Middle frontal gyrus (tissue), 1 donor: ENCODE data around the gene IFT57.
"Not testable (repeated sequence)": the region's sequence is repeated elsewhere in the genome, so short reads cannot be mapped to it uniquely, and the experiment has no call there.

ENCODE experiments used
- DNase-seq: peaks from one replicate; pipeline ENCODE4 v3.0.0-alpha.2; 2015; ENCODE audit warnings: low spot score; ENCODE audit errors: extremely low spot score

Gene IFT57, protein sequence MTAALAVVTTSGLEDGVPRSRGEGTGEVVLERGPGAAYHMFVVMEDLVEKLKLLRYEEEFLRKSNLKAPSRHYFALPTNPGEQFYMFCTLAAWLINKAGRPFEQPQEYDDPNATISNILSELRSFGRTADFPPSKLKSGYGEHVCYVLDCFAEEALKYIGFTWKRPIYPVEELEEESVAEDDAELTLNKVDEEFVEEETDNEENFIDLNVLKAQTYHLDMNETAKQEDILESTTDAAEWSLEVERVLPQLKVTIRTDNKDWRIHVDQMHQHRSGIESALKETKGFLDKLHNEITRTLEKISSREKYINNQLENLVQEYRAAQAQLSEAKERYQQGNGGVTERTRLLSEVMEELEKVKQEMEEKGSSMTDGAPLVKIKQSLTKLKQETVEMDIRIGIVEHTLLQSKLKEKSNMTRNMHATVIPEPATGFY

DNA sequence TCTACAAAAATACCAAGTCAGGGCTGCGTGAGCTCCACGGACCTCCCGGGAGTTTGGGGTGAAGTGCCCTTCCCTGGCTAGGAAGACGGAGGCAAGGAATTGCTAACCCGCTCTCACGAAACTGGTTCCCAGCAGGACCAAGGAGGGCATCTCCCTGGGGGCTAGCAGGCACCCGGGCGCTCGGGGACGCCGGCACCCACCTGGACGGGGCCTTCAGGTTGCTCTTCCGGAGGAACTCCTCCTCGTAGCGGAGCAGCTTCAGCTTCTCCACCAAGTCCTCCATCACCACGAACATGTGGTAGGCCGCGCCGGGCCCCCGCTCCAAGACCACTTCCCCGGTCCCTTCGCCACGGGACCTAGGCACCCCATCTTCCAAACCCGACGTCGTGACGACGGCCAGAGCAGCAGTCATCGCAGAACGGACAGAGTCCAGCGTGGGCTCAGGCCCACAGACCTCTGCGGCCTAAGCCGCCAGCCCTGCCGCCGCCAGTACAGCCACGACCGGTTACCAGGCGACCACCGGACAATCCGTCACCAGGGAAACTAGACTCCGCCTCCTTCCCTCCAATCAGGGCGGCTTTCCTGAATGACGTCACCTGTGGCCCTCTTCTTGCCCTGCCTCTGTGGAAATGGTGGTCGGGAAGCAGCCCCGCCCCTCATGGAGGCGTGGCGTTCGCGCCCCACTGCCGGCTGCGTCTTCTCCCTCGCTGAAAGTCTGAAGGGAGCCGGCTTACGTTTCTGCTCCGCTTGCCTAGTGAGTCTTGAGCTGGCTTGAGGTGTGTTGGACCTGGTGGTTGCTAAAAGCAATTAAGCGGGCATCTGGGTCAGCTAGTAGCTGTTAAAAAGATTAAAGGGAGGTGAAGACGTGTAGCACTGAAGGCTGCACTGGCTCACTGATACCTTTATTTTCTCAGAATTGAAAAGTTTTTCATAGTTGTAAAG, at the start of gene IFT57:
Gene IFT57, minus strand, starts transcription at position 514 of the 942 bp plus-strand sequence. Its CDS starts 102 bp downstream, at position 412.
- DNase-seq: peak; percentile 97

DNA sequence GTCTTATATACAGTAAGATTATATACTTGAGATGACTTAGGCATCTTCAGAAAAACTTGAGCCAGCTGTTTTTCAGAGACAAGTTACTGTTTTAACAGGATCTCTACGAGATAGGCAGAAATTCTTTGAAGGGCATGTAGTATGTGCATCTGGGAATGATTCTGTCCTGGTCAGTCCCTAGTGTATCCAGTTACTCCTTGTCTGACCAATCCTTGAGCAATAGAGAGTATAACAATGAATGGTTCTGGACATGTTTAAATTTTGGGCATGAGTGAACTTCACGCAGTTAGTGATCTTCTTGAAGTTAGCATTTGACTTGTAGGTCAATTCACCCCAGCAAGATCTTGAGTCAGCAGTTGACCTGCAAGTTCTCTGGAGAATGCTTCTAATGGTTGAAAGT, 49.4 kb upstream of the IFT57 start:
- DNase-seq: no peak

DNA sequence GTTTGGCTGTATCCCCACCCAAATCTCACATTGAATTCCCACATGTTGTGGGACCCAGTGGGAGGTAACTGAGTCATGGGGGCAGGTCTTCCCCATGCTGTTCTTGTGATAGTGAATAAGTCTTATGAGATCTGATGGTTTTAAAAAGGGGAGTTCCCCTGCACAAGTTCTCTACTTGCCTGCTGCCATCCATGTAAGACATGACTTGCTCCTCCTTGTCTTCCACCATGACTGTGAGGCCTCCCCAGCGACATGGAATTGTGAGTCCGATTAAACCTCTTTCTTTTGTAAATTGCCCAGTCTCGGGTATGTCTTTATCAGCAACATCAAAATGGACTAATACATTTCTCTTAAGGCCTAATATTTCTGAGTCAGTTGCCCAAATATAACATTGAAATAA, 46.0 kb upstream of the IFT57 start:
- DNase-seq: not testable (repeated sequence)

DNA sequence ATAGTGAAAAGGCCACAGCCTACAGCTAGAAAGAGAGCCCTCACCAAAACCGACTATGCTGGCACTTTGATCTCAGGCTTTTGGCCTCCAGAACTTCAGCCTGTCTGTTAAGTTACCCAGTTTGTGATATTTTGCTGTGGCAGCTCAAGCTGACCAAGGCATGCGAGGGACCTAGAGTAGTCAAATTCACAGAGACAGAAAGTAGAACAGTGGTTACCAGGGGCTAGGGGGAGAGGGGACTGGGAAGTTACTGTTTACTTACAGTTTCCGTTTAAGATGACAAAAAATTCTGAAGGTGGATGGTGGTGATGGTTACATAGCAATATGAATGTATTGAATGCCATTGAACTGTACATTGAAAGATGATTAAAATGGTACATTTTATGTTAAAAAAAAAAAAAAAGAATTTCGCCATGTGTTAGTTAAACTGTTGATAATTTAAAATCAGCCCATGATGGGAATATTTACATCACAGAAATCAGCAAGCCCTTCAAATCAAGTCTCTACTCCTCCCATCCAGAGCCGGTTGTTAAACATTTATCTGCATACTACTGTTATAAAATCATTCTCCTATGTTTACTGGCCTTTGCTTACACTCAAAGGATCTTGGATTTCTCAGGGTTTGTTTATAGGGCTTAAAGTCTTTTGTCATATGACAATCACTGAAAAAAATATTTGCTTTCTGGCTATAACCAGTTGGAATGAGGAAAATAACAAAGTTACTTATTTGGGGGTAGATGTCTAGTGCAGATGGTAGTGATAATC, 42.5 kb upstream of the IFT57 start:
- not testable (repeated sequence) for DNase-seq

DNA sequence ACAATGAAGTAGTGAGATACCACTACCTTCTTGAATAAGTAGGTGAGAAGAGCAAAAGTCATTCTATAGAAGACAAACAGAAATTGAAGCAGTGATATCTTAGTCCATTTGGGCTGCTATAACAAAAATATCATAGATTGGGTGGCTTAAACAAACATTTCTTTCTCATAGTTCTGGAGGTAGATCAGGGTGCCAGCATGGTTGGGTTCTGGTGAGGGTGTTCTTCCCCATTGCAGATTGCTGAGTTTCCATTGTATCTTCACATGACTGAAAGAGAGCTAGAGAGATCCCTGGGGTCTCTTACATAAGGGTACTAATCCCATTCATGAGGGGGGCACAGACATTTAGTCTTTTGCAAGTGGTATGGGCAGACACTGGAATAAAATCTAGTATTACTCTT, 32.9 kb upstream of the IFT57 start:
- DNase-seq: no peak

DNA sequence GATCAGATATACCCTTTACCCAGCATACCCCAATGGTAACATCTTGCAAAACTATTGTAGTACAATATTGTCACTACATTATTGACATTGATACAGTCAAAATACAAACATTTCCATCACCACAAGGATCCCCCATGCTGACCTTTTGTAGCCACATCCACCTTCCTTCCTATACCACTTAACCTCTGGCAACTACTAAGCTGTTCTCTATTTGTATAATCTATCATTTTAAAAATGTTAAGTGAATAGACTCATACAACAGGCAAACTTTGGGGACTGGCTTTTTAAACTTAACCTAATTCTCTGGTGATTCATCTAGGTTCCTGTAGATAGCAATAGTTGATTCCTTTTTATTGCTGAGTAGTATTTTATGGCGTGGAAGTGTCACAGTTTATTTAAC, 29.6 kb upstream of the IFT57 start:
- no peak for DNase-seq

DNA sequence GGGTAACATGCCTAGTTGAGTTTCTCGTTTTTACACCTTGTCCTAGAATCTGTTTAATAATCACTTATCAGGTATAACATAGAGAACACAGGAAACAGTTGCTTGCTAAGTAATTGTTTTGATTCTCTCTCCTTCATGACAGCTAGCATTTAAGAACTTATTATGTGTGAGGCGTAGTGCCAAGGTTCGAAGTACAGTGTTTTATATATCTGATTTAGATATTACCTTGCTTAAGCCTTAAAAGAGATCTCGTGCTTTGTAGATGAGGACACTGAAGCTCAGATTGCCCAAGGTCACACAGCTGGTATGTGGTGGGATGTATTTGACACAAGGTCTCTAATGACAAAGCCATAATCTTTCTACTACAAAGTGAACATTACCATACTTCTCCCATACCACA, 29.0 kb upstream of the IFT57 start:
- no peak for DNase-seq

DNA sequence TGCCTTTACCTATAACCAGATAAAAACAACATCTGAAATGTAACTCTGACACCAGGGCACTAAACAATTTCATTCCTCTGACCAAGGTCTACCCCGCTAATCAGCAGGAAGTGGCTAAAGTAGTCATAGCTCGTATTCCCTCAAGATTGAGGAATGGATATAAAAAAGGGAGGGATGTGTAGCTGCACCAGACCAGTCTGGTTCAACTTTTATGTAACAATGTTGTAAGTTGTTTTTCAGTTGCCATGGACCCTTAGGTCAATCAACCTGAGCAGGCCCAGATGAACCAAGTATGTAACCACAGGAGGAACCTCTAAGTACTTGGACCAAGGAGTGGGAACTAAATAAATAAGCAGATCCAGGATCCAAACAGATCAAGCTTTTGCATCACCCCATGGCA, 28.4 kb upstream of the IFT57 start:
- no peak for DNase-seq

DNA sequence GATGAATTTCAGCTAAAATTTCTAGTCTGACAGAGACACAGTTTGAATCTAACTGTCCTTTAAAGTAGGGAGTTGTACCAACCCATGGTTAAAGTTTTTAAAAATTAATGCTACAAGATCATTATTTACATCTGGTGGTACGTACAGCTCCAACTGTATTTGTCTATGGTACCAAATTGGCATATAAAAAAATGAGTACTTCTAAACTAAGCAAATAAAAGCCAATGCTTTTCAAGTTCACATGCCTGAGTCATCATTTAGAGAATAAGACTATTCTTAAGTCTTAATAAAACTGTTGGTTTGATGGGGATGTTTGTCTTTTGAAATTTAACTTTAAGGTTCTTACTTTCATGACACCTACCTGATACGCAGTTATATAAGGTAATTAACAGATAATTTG, 21.0 kb upstream of the IFT57 start:
- no peak for DNase-seq

DNA sequence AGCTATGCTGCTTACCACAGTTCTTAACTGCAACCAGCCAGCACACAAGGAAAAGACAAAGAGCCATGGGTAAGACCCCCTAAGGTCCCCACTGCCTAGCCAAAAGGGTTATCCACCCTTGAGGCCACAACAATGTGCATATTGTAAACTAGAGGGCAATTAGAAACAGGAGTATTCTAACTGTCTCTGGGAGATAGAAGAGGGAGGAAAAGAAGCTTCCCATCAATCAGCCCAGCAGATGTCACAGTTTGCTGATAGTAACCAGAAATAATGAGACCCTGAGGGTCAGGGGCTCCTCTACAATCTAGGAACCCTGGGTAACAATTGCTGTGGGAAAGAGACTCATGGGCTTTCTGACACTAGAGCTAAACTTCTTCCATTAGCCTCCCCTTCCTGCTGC, 20.6 kb upstream of the IFT57 start:
- DNase-seq: no peak

DNA sequence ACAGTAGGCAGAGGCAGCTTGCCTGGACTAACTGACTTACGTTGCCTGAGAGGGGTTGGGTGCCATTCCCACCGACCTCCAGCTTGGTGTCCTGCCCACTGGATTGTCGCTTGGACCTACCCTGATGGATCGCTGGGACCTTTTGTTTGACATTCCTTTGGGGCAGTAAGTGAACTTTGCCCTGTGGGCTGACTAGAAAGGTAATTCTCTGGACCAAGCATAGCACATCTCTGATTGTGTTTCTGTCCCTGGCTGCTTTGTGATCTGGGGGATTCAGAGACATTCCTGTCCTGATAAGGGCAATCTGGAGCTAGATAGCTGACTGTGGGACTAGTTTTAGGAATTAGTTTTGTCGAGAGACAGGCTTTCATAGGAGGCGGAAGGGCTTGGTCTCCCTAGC, 19.5 kb upstream of the IFT57 start:
- no peak for DNase-seq

DNA sequence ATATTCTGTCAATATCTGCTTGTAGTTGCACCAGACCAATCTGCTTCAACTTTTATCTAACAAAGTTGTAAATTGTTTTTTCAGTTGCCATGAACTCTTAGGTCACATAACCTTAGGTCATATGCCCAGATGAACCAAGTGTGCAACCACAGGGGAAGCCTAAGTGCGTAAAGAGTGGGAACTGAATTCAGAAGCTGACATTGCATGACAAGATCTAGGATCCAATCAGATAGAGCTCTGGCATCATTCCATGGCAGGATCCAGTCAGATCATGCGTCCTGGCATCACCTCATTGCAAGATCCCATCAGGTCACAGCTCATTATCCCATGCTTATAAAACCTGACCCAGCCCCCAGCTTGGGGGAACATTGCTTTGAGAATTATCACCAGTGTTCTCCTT, 18.9 kb upstream of the IFT57 start:
- DNase-seq: no peak

DNA sequence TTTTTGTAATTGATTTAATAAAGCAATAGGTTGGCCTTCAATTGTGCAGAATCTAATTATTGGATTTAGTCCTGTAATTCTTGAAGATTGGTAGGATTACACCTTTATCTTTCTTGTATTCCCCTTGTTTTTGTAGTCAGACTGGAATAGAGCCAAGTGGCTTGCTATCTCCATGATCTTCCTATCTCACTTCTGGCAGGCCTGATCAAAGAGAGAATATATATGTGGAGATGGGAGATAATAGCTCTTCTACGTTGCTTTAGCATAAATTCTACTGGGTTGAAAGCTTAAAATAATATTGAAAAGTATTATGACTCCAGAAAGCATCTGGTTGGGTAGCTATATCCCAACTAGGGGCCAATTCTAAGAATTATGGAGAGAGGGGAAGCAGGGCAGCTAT, 16.9 kb upstream of the IFT57 start:
- no peak for DNase-seq

DNA sequence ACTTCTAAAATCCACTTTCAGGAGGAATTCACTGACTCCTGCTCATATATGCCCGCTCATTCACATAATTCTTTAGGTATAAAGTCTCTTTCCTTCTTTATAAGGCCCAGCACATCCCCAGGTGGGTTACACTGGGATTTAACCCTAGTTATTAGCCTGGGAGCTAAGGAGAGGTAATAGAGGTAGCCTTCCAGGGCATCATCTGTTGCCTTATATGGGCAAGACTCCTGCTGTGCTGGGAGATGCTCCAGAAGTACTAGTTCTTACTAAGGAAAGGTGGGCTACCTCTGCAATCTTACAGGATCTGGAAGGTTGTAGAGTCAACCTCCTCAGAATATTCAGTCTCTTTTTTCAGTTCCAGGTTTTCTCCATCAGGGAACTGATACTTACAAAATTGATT, 13.1 kb upstream of the IFT57 start:
- DNase-seq: no peak

DNA sequence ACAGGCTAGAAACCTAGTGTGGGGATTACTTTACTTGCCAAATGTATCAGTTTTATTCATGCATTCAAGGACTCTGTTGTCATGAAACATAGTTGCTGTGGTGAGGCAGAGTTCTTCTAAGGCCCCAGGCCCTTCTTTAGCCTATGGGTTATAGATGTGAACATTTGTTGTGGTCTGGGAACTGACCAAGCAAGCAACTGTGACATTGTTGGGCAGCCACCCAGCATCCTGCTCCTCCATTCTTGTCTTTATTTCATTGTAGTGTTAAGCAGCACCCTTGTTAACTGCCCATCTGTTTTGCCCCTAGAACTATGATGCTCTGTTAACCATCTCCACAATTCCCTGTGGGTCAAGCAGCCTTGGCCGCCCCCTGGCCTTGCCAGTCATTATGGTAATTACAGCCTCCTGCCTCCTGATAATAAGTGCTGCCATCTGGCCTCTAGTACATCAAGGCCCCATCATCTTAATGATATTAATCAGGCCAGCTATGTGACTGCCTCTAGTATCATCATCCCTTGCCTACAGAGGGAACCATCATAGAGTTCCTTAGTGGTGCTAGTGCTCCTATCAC, 12.2 kb upstream of the IFT57 start:
- no peak for DNase-seq

DNA sequence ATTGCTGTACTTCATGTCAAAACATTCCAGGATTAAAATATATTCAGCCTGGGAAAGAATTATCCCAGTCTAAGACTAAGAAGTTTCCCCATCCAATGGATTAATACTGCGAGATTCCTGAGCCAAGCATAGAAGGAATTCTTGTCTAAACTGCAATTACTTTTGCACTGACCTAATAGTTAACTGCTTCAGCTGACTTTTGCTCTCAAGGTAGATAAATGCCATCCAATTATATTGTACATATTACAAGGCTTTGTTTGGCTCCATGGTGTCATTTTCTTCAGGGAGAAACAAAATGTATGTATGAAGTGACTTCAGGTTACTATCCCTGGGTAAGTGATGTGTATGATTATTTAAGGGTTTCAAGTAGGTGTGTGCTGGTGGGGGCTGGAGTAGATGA, 6.1 kb upstream of the IFT57 start:
- no peak for DNase-seq

DNA sequence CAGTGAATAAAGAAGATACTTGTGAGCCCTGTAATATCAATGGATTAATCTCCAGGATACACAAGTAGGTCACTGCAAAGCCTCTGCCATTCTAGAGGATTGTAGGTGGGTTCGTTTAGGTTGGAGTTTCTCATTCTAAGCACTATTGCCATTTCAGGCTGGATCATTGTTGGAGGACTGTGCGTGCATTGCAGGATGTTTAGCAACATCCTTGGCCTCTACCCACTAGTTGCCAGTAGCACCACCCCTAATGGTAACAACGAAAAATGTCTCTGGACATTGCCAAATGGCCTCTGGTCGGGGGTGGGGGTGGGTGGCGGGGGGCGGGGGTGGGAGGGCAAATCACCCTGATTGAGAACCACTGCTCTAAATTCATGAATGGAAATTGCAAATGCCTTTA, 4.9 kb upstream of the IFT57 start:
- no peak for DNase-seq

DNA sequence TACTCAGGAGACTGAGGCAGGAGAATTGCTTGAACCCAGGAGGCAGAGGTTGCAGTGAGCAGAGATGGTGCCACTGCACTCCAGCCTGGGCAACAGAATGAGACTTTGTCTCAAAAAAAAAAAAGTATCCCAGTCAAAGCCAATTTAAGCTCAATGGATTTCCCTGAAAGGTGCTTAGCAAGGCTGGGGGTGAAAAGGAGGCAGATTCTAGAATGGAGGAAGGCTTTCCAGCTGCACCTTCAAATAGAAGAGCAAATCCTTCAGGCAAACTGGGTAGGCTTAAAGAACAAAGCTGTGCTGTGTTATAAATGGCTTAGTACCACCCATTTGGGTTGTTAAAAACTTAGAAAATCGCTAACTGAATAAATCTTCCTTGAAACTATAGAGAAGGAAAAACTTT, 3.0 kb upstream of the IFT57 start:
- no peak for DNase-seq

DNA sequence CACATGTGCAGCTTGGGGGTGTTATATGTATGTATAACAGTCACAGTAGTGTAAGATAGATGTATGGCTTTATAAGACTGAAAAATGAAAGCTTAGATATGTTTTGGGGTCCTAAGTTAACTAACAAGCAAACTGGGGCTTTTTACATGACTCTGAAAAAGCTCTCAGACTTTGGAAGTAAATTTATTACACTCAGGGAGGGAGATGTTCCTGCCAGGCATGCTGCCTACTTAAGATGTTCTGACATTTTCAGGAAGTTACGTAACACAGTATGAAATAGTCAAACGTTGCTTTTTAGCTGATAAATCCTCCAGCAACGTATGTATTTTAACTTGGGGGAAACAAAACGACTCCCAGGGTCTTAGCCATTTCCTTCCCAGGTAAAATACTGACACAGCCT, 1.7 kb upstream of the IFT57 start:
- no peak for DNase-seq

DNA sequence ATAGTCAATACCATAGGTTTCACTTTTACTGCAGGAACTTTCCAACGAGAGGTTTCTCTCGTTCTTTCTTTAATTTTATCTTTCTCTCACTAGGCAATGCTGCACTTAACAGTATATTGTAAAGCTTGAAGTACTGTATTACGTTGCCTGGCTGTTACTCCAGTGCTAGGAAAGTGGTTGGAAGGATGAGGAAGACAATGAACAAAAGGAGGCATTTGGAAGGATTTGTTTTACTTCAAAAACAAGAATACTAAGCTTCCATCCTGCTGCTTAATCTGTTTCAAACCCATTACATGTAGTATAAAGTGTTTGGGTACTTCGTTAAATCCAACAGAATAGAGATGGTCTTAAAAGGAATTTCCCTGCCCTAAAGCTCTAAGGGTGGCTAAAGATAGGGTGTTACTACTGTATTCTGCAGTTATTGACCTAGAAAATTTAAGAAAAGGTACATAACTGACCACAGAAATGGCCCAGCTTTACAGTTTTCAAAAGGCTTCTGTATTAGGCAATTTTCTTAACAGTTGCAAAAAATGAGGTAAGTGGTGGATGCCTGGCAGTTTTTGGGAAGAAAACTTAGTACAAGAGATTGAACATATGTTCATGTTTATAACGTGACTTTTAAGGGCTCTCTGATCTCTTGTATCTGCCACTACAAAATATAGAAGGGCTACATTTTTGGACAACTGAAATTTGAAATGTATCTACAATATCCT, 785 bp upstream of the IFT57 start:
- no peak for DNase-seq

DNA sequence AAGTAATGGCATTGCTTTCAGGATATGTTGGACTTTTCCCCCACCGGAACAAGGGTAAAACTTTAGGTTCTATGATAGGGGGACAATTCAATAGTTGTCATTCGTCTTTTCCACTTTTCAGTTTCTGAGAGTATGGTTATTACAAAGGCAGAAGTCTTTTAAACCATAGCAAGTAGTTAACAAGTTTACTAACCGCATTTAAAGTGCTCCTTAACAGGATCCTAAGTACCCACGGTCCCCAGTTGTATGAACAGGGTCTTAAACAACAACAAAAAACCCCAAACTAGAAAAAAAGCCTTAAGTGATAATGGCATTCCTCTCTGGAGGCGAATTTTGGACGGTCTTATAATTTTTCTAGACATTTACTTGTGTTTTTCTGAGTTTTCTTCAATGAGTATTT, 831 bp downstream of the IFT57 start:
- no peak for DNase-seq
